Common myeloid progenitor, CD34-positive (primary cell): ENCODE measurements around the gene AHI1.

ENCODE experiments used
- CTCF ChIA-PET: fragments of 350-600 bp; sonication (Branson Sonifier 250); formaldehyde crosslinking; loops from one replicate; lab custom pipeline; 2021; ENCODE audit warnings: antibody characterized with exemption; lab: Charles Lee
- POLR2A ChIA-PET: fragments of 350-600 bp; sonication (Branson Sonifier 250); formaldehyde crosslinking; loops from one replicate; lab custom pipeline; 2021; ENCODE audit warnings: antibody characterized with exemption; lab: Charles Lee
- DNase-seq, 3 donors: peaks; one replicate each; pipeline versions ENCODE4 v3.0.0 to v3.0.0-alpha.2; 2013
- H3K27ac ChIP-seq, 2 experiments: 1 replicate in 1 of 2; 2 replicates in 1 of 2; pipeline ENCODE4 v1.7.0; 2013; ENCODE audit warnings: inconsistent platforms in 2 of 2, low read length in 2 of 2, mild to moderate bottlenecking in 2 of 2, low read depth in 1 of 2, moderate library complexity in 1 of 2; ENCODE audit not compliant: severe bottlenecking in 2 of 2, insufficient read depth in 1 of 2, poor library complexity in 1 of 2
- H3K27me3 ChIP-seq, 5 experiments: replicated peaks in 2 of 5; 1 replicate in 3 of 5; 2 replicates in 2 of 5; pipeline versions ENCODE4 v1.6.1 to v1.7.0; 2013; ENCODE audit warnings: low read length in 4 of 5, mild to moderate bottlenecking in 2 of 5, moderate library complexity in 2 of 5, inconsistent platforms in 1 of 5; ENCODE audit not compliant: insufficient read depth in 5 of 5, control insufficient read depth in 4 of 5
- H3K36me3 ChIP-seq, 4 experiments: 1 replicate in 2 of 4; 2 replicates in 2 of 4; pipeline versions ENCODE4 v1.6.1 to v1.7.0; 2013; ENCODE audit warnings: low read length in 3 of 4, control low read depth in 1 of 4, mild to moderate bottlenecking in 1 of 4; ENCODE audit not compliant: control insufficient read depth in 4 of 4, insufficient read depth in 4 of 4
- H3K4me1 ChIP-seq, 4 experiments: 1 replicate in 3 of 4; 2 replicates in 1 of 4; pipeline versions ENCODE4 v1.6.1 to v1.7.1; 2013; ENCODE audit warnings: low read length in 3 of 4, mild to moderate bottlenecking in 3 of 4, control low read depth in 1 of 4, inconsistent platforms in 1 of 4, moderate library complexity in 1 of 4; ENCODE audit not compliant: control insufficient read depth in 4 of 4, insufficient read depth in 4 of 4; ENCODE audit errors: control extremely low read depth in 1 of 4
- H3K4me3 ChIP-seq, 7 experiments: 1 replicate in 4 of 7; 2 replicates in 3 of 7; pipeline versions ENCODE4 v1.5.1 to v1.7.0; 2013; ENCODE audit warnings: mild to moderate bottlenecking in 7 of 7, low read length in 6 of 7, moderate library complexity in 6 of 7, inconsistent platforms in 2 of 7, low read depth in 2 of 7, control low read depth in 1 of 7; ENCODE audit not compliant: insufficient read depth in 4 of 7, control insufficient read depth in 1 of 7; ENCODE audit errors: extremely low read depth in 1 of 7
- H3K9me3 ChIP-seq, 5 experiments: 1 replicate in 4 of 5; 2 replicates in 1 of 5; pipeline versions ENCODE4 v1.6.1 to v1.7.1; 2013; ENCODE audit warnings: low read length in 4 of 5, mild to moderate bottlenecking in 2 of 5, inconsistent platforms in 1 of 5, low read depth in 1 of 5, moderate library complexity in 1 of 5; ENCODE audit not compliant: control insufficient read depth in 4 of 5, insufficient read depth in 2 of 5; ENCODE audit errors: control extremely low read depth in 1 of 5
- WGBS: methylation state at CpG from one replicate; pipeline ENCODE4 v1.1.5; 2013; ENCODE audit not compliant: insufficient coverage; 5-methylcytosine and 5-hydroxymethylcytosine counted together

Gene AHI1

GRCh38 chr6:135505648-135506047 lies 8.1 kb upstream of the AHI1 start:
- H3K36me3 ChIP-seq: no peaks in the 10 kb centered on the region
- no peaks in the 10 kb centered on the region for H3K9me3 ChIP-seq
- H3K27me3 ChIP-seq: no peaks in the 10 kb centered on the region
- DNase-seq: no peak
- POLR2A ChIA-PET: no interaction called here
- no peak overlapping the region for H3K4me3 ChIP-seq
- CTCF ChIA-PET: interaction anchor here (1.0 to 2.5 kb wide), 5 partner anchors 10 to 721 kb away, joined by 3 to 10 read pairs (median 3); no protein-coding TSS in a partner anchor
- no CpG with 5 or more reads among the region's 1 CpG for WGBS
- H3K4me1 ChIP-seq: no peaks in the 10 kb centered on the region
- H3K27ac ChIP-seq: no peak overlapping the region

- ChIA-PET POLR2A (no interaction called here), CTCF (interaction anchor here (1.1 to 2.5 kb wide), 3 partner anchors 10 to 722 kb away, joined by 3 to 10 read pairs (median 3); no protein-coding TSS in a partner anchor)
- Histone ChIP-seq H3K27me3 (no peaks in the 10 kb centered on the region), H3K4me1 (no peaks in the 10 kb centered on the region), H3K27ac (no peak overlapping the region), H3K4me3 (no peak overlapping the region), H3K36me3 (no peaks in the 10 kb centered on the region), H3K9me3 (no peaks in the 10 kb centered on the region)
- WGBS: 100% methylated on average over 3 of the region's 3 CpGs
- DNase-seq: no peak
Observed at GRCh38 chr6:135505222-135505621, 7.7 kb upstream of the AHI1 start.

- no peak for DNase-seq
- Histone ChIP-seq H3K36me3 (no peaks in the 10 kb centered on the region), H3K27ac (no peak overlapping the region), H3K9me3 (no peaks in the 10 kb centered on the region), H3K4me3 (no peak overlapping the region), H3K4me1 (no peaks in the 10 kb centered on the region), H3K27me3 (no peaks in the 10 kb centered on the region)
- ChIA-PET POLR2A (no interaction called here), CTCF (interaction anchor here (1.3 kb wide), 1 partner anchor 405 kb away, joined by 3 read pairs; no protein-coding TSS in a partner anchor)
- WGBS: 100% methylated on average over 3 of the region's 3 CpGs
Observed at GRCh38 chr6:135504734-135505133, 7.2 kb upstream of the AHI1 start.

GRCh38 chr6:135503703-135504475 lies 6.3 kb upstream of the AHI1 start:
- no peak for DNase-seq
- H3K4me3 ChIP-seq: no peak overlapping the region
- peaks cover 0 to 5% (median 2%) of the 10 kb centered on the region in 4 experiments for H3K4me1 ChIP-seq
- no peak overlapping the region for H3K27ac ChIP-seq
- ChIA-PET CTCF (interaction anchor here (1.1 kb wide), 1 partner anchor 53 kb away, joined by 3 read pairs; no protein-coding TSS in a partner anchor), POLR2A (no interaction called here)
- no peaks in the 10 kb centered on the region for H3K27me3 ChIP-seq
- no peaks in the 10 kb centered on the region for H3K9me3 ChIP-seq
- WGBS: no CpG with 5 or more reads among the region's 6 CpGs
- no peaks in the 10 kb centered on the region for H3K36me3 ChIP-seq

- no peaks in the 10 kb centered on the region for H3K27me3 ChIP-seq
- DNase-seq: no peak
- WGBS: 89% methylated on average over 3 of the region's 5 CpGs
- peaks cover 0 to 3% (median 0%) of the 10 kb centered on the region in 4 experiments for H3K36me3 ChIP-seq
- no peak overlapping the region for H3K4me3 ChIP-seq
- POLR2A ChIA-PET: interaction anchor here (0.7 kb wide), 1 partner anchor 605 kb away, joined by 3 read pairs; no protein-coding TSS in a partner anchor
- CTCF ChIA-PET: interaction anchor here (1.4 to 4.0 kb wide), 3 partner anchors 48 to 727 kb away, joined by 3 to 16 read pairs (median 8); no protein-coding TSS in a partner anchor
- peaks cover 8 to 18% (median 14%) of the 10 kb centered on the region in 4 experiments for H3K4me1 ChIP-seq
- H3K27ac ChIP-seq: no peak overlapping the region
- no peaks in the 10 kb centered on the region for H3K9me3 ChIP-seq
Observed at GRCh38 chr6:135499441-135500340, 2.2 kb upstream of the AHI1 start.

- H3K4me1 ChIP-seq: peaks cover 8 to 18% (median 14%) of the 10 kb centered on the region in 4 experiments
- peak overlapping the region; percentile 71 to 99 (median 94) for H3K4me3 ChIP-seq
- peak; percentile 80 to 94 (median 92) for DNase-seq
- no peaks in the 10 kb centered on the region for H3K27me3 ChIP-seq
- WGBS: 0% methylated on average over 9 of the region's 16 CpGs
- no peaks in the 10 kb centered on the region for H3K9me3 ChIP-seq
- ChIA-PET POLR2A (no interaction called here), CTCF (interaction anchor here (0.9 to 4.0 kb wide), 4 partner anchors 47 to 728 kb away, joined by 3 to 16 read pairs (median 6); no protein-coding TSS in a partner anchor)
- peak overlapping the region; percentile 94 to 98 for H3K27ac ChIP-seq
- peaks cover 0 to 8% (median 0%) of the 10 kb centered on the region in 4 experiments for H3K36me3 ChIP-seq
Observed at GRCh38 chr6:135498185-135498841, 773 bp upstream of the AHI1 start.
